ENCODE measurements around the gene FGF1.

Gene FGF1

DNA sequence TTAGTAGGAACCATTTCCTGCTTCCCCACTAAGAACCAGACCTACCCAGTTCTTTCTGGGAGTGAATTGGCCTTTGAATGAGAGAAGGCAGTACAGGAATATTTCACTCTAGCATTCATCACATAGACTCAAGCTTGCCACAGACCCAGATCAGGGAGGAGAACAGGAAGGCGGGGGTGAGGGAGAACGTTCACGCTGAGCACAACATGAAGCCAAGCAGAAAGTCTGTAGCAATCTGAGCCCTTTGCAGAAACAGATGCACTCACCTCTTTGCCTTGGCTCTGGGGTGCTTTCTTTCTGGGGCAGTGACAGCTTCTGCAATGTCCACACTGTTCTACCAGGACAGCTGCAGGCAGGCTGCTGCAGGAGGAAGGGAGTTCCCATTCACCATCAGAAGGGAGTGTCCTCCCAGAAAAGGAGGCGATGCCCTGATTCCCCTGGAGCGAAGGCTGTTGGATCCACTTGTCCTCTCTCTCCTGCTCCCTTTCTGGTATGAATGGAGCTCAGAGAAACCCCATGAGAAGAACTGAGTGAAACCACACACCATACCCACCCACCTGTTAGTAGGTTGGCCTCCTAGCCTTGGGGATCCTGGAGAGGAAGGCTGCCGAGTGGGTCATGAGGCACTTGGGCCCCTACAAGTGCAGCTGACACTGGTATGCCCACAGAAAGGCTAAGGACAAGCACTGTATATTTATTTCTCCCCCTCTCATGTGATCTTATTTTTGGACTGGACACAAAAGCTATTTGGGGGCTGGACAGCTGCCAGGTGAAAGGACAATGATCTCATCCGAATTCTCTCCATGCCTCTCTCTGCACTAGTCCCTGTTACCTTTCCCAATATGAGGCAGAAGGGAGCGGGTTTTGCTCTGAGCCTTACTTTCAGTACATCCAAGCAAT lies 11.7 kb upstream of the FGF1 start:
- no peak for DNase-seq (ENCODE audit: low spot score)

DNA sequence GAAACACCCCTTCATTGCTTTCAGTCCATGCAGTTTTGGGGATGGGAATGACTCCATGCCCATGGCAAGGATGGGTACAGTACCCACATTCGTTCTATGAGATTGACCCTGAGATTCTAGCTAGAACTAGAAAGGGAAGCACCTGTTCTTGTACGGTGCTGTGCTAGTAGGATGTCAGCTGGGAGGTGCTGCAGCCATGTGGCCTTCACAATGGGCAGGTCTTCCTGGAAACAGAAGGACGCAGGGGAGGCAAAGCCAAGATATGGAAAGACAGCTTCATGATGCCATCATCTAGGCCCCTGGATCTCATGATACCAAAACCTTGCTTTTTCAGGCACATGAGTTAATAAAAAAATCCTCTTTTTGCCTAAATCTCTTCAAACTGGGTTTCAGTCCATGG lies 10.5 kb upstream of the FGF1 start:
- no peak for DNase-seq (ENCODE audit: low spot score)

DNA sequence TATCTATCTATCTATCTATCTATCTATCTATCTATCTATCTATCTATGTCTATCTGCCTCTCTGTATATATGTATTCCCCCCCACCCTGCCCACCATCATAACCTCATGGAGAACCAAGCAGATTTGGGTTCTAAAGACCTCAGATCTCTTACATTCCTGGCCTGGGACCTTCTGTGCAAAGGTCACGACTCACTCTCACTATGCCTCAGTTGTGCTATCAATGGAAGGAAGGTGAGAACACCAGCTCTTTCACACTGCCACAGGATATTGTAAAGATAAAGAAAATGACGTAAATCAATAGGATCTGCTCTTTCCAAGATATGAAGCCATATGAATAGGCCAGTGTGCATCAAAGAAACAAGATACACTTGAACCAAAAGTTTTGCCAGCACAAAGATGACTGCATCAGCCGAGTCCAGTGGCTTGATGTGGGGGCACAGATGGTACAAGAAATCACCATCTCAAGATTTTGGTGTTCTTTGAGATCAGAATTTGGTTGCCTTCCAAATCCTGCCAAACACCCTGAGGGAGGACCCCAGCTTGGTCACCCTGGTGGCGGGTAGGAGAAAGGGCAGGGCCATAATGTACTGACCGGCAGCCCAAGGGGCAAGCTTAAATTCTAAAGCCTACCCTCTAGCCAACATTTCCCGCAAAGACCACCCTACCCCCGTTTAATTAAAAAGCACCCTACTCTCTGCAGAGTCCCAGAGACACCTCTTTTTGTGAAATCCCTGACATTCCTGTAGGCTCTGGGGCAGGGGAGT lies 8.4 kb upstream of the FGF1 start:
- no peak for DNase-seq (ENCODE audit: low spot score)

DNA sequence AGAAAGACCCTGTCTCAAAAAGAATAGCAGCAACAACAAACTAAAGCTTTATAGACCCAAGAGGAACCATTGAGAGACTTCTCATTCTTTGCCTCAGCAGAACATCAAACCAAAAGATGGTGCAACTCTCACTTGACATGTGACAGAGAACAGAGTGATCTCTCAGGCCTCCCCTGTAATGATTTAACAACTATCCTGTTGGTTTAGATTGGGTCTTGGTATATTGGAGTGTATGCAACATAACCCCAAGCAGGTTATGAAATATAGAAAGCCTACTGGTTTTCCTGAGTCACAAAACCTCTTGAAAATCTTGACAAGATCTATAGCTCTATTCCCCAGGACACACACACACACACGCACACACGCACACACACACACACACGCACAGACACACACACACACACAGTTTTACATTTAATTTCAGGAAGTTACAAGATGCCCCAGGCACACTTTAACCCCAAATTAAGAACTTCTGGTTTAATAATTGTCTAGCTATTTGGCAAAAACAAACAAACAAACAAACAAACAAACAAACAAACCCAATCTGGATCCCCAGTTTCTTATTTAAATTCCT lies 6.5 kb upstream of the FGF1 start:
- no peak for DNase-seq (ENCODE audit: low spot score)

DNA sequence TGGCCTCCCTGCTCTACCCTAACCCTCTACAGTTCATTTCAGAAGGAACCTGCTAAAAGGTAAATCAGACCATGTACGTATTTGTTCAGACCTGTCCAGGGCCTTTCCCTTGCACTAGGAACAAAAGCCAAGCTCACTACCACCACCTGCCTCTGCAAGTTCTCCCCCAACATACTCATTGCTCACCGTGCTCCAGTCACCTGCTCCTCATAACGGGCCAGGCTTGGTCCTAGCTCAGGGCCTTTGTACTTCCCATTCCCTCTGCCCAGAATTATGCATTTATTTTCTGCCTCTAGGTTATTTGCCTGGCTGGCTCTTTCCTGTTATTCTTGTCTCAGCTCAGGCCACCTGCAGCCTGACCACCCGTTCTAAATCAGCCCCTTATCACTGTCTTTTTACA lies 4.8 kb upstream of the FGF1 start:
- no peak for DNase-seq (ENCODE audit: low spot score)

DNA sequence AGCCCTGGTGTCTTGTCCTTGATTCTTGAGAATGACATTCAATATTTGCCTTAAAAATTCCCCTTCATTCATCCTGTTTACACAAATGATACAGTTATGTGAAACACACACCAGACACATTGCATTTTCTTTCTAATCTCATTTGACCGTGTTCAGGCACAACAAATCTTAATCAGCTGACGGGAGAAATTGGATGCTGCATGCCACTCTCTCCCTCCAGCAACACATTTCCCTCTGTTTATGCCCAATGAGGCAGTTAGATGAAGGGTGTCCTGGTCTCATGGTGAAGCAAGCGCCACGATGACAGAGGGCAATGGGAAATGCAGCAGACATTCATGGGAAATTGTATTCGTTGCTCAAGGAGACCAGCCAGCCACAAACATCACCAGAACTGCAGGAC lies 3.2 kb upstream of the FGF1 start:
- no peak for DNase-seq (ENCODE audit: low spot score)

DNA sequence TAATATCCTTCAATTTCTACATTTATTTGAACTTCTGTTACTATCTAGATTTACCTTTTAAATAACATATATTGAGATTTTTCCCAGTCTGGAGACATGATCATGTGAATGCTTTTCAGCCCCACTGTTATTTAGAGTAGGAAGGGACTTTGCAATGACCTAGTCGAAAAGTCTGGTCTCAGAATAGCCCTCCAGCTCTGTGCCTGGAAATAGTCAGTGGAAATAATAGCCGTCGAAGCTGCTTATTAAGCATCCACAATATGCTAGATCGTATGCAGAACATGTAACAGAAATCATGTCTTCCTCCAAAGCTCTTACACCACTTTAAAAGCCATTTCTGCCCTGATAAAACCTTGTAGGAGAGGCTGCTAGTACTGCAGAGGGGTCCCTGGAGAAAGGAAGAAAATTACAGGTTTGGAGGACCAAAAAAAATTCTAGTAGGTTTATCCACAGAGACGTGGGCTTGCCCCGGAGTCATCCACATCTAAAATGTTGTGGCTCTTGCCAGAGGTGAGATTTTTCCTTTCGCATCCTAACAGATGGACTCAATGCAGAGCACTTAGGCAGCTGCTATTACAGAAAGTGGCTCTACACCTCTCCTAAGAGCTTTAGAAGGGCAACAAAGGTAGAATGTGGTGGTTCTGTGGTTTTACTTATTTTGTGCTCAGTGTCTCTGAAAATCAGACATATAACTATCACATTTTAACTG lies 2.5 kb upstream of the FGF1 start:
- no peak for DNase-seq (ENCODE audit: low spot score)

DNA sequence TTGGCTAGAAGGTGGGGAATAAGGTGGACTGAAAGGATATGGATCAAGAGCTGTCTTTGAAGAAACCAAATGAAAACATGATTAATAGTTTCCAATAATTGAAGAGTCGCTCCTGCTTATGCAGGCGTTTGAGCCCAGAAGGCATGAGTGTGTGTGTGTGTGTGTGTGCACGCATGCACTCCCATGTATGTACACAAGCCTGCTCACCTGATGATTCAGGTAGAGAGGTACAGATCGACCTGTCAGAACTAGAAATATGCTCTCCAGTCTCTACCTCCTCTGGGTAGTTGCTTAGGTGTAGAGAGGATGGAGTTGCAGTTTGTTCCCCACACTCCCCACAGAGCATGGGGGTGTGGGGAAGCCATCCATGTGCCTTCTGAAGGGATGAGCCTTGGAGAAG lies 1.1 kb upstream of the FGF1 start:
- DNase-seq (ENCODE audit: low spot score): no peak

DNA sequence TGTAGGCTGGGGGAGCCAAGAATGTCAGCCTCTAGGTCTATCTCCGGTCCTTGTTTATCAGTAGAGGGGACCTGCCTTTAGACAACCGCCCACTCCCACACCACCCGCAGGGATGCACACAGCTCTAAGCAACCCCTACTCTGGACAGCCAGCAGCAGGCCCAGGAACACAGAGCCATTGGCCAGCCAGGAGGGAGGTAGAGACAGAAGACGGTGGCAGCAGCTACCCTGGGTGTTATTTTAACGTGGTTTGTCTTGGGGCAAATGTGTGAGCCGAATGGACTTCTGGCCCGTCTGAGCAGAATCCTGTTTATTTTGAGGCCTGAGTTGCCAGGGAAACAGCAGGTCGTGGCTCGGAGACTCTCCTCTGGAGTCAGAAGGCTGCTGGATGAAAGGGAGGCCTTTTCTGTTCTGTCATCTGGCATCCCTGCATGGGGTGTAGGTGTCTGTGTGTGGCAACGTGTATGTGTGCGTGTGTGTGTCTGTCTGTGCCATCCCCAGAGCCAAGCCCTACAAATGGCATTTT lies 382 bp upstream of the FGF1 start:
- DNase-seq (ENCODE audit: low spot score): no peak

DNA sequence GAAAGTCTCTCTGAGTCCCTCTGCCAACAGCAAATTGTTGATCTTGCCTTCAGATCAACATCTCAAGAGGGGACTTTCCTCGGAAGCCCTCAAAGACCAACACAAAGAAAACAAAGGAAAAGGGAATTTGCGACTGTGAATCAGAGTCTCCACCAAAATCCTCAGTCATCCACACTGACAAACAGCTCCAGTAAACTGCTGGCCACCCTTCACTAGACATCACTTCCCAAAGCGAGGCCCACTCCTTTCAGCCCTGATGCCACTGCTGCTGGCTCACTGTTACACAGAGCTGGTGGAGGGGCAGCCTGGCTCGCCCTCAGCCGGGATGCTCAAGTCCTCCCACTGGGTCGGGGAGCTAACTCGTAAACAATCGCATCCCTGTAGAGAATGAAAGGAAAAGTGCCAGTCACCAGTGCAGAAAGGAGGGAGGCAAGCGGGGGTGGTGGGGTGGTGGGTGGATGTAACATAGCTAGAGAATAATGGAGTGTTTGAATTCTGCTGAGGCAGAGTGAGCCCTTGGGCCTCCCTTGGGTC lies 1.3 kb downstream of the FGF1 start:
- no peak for DNase-seq (ENCODE audit: low spot score)

DNA sequence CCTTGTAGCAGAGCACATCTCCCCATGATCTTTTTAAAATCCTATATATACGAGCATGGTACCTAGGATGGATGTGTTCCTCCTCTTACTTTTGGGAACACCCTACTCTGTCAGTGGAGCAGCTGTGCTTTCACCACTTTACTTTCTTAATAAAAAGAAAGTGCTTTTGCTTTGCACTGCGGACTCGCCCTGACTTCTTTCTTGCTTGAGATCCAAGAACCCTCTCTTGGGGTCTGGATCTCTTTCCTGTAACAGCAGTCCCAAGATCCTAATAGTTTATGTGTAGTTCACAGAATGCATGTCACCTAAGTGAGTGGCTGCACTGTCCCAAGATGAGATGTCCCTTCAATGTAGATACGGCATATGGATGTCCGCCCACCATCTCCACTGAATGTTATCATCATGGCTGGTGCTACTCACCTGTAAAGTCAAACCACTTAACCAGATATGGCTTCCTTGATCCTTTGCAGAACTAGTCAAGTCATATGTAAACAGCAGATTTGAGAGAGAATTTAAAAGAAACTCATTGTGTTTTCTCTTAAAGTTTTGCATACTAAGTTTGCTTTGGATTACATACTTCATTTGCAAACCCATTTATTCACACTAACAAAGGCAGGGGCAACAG lies 1.9 kb downstream of the FGF1 start:
- no peak for DNase-seq (ENCODE audit: low spot score)

DNA sequence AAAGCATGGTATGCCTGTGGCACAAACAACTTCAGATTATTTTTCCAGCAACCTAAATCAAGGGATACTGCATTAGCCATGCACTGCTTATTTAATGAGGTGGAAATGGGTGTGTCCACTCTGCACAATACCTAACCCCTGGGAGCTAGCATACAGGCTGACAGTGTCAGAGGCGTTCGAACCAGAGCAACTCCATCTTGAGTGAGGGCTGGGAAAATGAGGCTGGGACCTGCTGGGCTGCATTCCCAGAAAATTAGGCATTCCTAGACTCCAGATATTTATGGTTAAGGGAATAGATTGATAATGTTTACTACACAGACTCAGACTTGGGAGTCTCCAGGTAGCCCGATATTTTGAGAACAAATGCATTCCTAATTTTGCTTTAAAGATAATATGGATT lies 2.8 kb downstream of the FGF1 start:
- no peak for DNase-seq (ENCODE audit: low spot score)

DNA sequence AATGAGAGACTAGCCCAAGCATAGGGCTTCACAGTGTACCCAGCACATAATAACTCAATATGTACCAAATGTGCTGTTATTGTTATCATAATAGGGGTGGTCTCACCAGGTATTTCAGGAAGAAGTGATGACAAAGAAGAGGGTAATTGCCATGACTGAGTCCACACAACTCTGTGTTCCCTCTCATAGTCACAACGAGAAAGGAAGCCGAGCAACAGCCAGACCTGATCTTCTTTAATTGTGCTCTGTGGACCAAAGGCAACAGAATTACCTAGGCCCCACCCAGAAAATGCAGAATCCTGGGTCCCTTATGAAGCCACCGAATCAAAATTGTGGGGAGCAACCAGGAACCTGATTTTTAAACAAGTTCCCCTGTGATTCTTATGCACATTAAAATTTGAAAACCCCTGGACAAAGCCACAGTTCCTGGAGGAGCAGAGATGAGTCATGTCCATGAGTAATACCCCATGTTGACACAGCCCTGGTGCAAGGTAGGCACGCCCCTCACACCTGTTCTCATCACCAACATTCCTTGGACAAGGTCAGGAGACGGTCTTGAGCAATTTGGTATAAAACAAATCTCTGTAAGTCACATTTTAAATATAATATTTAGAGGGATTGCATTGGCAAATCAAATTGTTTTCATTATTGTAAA lies 5.2 kb downstream of the FGF1 start:
- peak; percentile 95 for DNase-seq (ENCODE audit: low spot score)

DNA sequence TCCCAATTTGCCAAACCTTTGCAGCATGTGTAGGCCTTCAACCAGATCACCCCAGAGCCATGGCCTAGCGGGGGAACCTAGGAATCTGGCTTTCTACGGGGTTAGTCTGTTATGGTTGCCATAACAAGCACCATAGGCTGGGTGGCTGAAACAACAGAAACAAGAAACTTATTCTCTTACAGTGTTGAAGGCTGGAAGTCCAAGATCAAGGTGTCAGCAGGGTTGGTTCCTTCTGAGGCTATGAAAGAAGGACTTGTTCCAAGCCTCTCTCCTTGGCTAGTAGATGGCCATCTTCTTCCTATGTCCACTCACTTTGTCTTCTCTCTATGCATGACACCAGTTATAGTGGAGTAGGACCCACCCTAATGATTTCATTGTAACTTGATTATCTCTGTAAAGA lies 6.1 kb downstream of the FGF1 start:
- DNase-seq (ENCODE audit: low spot score): no peak

DNA sequence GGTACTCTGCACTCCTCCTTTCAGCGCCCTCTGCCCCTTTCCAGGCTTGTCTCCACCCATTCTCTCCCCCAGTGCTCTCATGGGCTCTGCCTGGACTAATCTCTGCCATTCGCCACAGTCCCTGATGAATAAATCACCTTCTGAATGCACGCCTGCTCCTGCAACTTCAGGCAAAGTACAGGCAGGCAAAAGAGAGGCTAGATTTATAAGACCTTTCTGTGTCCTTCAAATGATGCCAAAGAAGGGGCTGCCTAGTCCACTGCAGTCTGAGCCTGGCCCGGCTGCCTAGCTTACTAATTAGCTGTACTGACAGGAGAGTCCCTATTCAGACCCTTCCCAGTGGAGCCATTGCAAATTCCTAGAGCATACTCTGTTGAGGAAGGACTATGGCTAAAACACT lies 7.4 kb downstream of the FGF1 start:
- DNase-seq (ENCODE audit: low spot score): no peak

DNA sequence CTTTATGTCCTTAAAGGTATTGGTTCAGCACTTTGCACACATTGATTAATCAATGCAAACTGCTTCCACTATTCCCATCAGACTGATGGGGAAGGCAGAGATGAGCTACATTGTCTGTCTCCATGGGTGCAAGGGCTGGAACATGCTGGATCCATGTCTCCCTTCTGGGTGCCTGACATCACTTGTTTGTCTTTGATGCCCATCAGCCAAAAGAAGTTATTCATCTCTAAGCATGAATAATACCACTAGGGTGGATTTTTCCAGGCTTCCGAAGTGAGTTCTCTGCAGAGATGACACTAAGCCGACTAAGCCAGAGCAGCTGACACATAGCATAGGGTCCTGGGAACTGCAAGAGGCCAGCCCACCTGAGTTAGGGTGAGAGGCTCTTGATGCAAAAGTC lies 8.7 kb downstream of the FGF1 start:
- DNase-seq (ENCODE audit: low spot score): no peak

DNA sequence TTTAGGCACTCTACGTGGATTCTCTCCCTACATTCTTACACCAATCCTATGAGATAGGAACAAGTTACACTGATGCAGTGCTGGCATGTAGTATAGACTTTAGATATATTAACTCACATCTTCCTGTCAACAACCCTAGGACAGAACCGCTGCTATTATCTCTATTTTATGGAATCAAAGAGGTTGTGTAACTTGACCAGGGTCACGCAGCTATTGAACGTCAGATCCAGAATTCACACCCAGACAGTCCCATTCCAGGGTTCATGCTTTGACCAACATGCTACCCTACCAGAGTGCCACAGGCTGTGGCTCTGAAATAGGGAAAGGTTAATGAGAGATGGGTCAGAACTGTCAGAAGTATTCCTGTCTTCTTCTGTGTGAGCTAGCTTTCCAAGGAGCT lies 9.6 kb downstream of the FGF1 start:
- DNase-seq (ENCODE audit: low spot score): no peak

DNA sequence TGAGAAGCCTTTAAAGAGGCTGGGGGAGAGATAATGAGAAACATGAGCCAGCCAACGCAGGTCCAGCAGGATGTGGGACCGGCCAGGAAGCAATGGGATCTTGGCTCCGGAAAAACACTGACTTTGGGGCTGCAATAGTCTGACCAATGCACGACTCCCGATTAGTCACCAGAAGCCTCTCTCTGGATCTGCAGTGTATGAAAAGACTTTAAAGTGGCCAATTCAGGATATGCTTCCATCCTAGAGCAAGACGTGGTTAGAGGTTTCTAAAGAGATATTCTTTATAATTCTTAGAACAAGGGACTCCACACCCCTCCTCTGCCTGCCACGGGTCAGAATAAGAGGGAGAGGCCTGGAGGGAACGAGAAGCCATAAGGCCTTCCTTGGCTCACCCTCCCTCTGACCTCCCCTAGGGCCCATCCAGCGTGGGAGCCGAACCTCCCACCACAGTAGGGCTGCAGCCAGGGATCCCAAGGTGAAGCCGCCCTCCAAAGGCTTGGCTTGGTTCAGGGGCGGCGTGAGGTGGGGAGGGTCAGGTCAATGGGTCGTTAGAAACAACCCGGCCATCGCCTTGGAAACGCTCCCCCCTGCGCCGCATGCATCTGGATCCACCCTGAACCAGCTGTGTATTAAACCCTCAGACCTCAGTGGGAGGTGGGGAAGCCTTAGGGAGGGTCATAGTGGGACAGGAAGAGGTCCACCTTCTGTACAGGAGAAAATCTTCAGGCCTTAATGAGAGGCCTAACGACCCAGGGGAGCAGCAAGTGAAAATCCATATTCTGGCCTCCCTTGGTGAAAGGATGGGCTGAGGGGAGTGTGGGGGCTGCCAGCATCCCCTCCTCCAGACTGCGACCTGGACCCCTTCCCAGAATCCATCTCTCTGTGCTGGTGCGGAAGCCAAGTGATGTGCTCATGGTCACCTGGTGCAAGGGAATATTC lies 11.1 kb downstream of the FGF1 start:
- peak; percentile 34 for DNase-seq (ENCODE audit: low spot score)

DNA sequence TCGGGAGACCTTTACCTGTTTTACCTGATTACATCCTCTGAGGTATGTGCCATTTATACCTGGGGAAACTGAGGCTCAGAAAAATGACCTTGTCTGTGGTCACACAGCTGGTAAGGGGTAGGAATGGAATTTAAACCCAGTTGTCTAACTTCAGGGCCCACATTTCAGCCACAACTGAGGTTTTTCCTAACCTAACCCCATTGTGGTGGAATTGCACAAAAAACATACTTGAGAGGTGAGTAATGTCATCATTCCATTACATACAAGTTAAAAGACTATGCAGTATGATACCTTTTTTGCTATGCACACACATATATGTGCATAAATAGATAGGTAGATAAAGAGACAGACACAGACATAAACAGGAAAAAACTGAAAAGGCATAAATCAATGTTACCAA lies 14.1 kb downstream of the FGF1 start:
- DNase-seq (ENCODE audit: low spot score): peak; percentile 60

DNA sequence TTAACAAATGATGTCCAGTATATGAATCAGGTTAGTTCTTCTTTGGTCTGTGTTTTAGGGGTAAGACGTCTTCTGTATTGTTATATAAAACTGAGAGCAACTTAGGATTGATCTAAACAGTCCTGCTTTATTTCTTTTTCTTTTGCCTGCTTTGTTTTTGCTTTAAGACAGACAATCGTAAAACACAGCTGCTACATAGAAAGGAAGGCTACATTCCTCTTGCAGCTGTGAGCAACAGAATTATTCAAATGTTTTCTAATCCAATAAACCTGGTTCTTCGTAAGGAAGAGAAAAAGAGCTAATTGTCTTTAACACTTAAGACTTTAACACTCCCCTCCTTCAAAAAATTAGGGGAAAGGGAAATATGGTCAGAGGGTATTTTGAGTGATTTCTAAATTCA lies 14.6 kb downstream of the FGF1 start:
- no peak for DNase-seq (ENCODE audit: low spot score)

All from SW480 (cell line).